ENCODE results near the gene SAMD4B.

- TF ChIP-seq POLR2AphosphoS5 (IDR thresholded peaks at IDR 0.05; ENCODE audit: control insufficient read depth, insufficient read depth, low read depth, low read length) (no peak), ZNF431 (CRISPR knock-in tag; IDR thresholded peaks at IDR 0.05) (no peak), ZBTB49 (CRISPR knock-in tag; IDR thresholded peaks at IDR 0.05; ENCODE audit: borderline replicate concordance) (no peak), HIVEP1 (CRISPR knock-in tag; IDR thresholded peaks at IDR 0.05) (no peak), ZNF561 (CRISPR knock-in tag; conservative IDR thresholded peaks at IDR 0.05) (no peak), EZH2 (IDR thresholded peaks at IDR 0.05; ENCODE audit: borderline replicate concordance, low read depth, low read length) (no peak), E4F1 (CRISPR knock-in tag; IDR thresholded peaks at IDR 0.05; ENCODE audit: borderline replicate concordance) (no peak), AFF1 (IDR thresholded peaks at IDR 0.05; ENCODE audit: low read depth in 1 of 2, partially characterized antibody in 2 of 2) (no peak)
Observed at GRCh38 chr19:39339674-39340073, 2.5 kb upstream of the SAMD4B start.

Data from K562 (cell line).